Thoracic aorta (tissue), 2 donors: ENCODE measurements around the gene DSEL. TPM values are rescaled to one million over a fixed set of nuclear protein-coding genes. Genes with fewer than 3 reads are reported as not detected.

ENCODE experiments used
- ATAC-seq: fragments of 150-250 bp; one replicate; pipeline ENCODE4 v1.8.0; 2017; ENCODE audit warnings: low read depth; ENCODE audit not compliant: insufficient number of reproducible peaks, low FRiP score
- DNase-seq: peaks from one replicate; pipeline ENCODE4 v3.0.0-alpha.2; 2020; ENCODE audit warnings: low spot score
- H3K27ac ChIP-seq, 2 donors: fragments of 200-600 bp; sonication (generic); 1 replicate in 1 of 2; 2 replicates in 1 of 2; pipeline ENCODE4 v1.5.1; 2016; ENCODE audit warnings: mild to moderate bottlenecking in 2 of 2, moderate library complexity in 2 of 2
- H3K27me3 ChIP-seq: fragments of 200-600 bp; sonication (generic); replicated peaks from 2 replicates; pipeline ENCODE4 v1.6.0; 2016; ENCODE audit warnings: mild to moderate bottlenecking; ENCODE audit not compliant: insufficient read depth
- H3K36me3 ChIP-seq: fragments of 200-600 bp; sonication (generic); one replicate; pipeline ENCODE4 v1.5.1; 2016
- H3K4me1 ChIP-seq, 2 donors: fragments of 200-600 bp; sonication (generic); 1 replicate in 1 of 2; 2 replicates in 1 of 2; pipeline versions ENCODE4 v1.5.1 to v1.6.0; 2016; ENCODE audit warnings: low read depth in 2 of 2, mild to moderate bottlenecking in 1 of 2; ENCODE audit not compliant: control insufficient read depth in 1 of 2
- H3K4me3 ChIP-seq: fragments of 200-600 bp; sonication (generic); 2 replicates; pipeline ENCODE4 v1.5.1; 2016; ENCODE audit warnings: mild to moderate bottlenecking
- H3K9me3 ChIP-seq: fragments of 200-600 bp; sonication (generic); 2 replicates; pipeline ENCODE4 v1.5.1; 2016
- total RNA-seq, 2 donors: library from RNA; depleted of rRNA; stranded (reverse); fragments of >200 nt; gene quantifications; one replicate each; pipeline versions ENCODE4 v1.1.0 to v1.2.3, GENCODE V29; 2016
- TF ChIP-seq, protein P1 (sequence below): fragments of 200-600 bp; sonication (generic); IDR thresholded peaks from one replicate; pipeline ENCODE4 v1.5.1; 2019; ENCODE audit warnings: antibody characterized with exemption

The DSEL gene
- total RNA-seq, 2 donors from 2014 or later = 34.1 to 38.5 TPM

DNA sequence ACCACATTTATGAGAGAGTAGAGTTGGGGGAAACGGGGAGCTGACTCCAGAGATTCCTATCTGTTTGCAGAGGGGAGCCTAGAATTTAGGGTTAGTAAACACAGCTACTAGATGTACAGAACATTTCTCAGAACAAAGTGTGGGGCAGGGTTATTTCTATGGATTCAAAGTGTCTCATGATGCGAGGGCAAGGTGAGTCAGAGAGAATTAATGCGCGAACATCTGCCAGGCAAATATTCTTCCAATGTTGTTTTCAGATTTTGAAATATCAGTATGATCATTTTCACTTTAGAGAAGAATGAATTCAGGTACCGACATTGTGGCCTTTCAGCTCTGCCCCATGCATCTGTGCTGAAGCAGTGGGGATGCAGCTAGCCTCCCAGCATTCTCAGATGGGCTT is 2.0 kb upstream of the DSEL start:
- H3K9me3 ChIP-seq = no peaks in the 10 kb centered on the region
- peak overlapping the region; percentile 66 to 89 for H3K27ac ChIP-seq
- ATAC-seq (no peak), DNase-seq (no peak)
- no peaks in the 10 kb centered on the region for H3K36me3 ChIP-seq
- TF ChIP-seq, protein P1, sequence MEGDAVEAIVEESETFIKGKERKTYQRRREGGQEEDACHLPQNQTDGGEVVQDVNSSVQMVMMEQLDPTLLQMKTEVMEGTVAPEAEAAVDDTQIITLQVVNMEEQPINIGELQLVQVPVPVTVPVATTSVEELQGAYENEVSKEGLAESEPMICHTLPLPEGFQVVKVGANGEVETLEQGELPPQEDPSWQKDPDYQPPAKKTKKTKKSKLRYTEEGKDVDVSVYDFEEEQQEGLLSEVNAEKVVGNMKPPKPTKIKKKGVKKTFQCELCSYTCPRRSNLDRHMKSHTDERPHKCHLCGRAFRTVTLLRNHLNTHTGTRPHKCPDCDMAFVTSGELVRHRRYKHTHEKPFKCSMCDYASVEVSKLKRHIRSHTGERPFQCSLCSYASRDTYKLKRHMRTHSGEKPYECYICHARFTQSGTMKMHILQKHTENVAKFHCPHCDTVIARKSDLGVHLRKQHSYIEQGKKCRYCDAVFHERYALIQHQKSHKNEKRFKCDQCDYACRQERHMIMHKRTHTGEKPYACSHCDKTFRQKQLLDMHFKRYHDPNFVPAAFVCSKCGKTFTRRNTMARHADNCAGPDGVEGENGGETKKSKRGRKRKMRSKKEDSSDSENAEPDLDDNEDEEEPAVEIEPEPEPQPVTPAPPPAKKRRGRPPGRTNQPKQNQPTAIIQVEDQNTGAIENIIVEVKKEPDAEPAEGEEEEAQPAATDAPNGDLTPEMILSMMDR = no peak
- no peak overlapping the region for H3K4me3 ChIP-seq
- H3K27me3 ChIP-seq = no peaks in the 10 kb centered on the region
- H3K4me1 ChIP-seq = peaks cover 9 to 25% of the 10 kb centered on the region in 2 donors

DNA sequence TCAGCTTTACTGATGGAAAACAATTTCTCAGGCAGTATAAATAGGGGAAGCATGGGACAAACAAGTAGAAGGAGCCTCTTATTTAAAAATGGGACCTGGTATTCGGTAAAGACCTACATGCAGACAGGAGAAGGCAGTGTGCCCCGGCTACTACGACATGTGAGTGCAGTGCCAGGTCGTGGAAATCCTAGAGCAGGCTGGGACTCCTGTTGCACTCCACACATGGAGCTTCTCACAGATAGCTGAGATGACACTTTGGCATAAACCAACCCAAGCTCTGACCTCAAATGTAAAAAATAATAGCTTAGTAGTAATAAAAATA is 885 bp upstream of the DSEL start:
- no peaks in the 10 kb centered on the region for H3K9me3 ChIP-seq
- H3K4me1 ChIP-seq = peaks cover 9 to 25% of the 10 kb centered on the region in 2 donors
- DNase-seq (no peak), ATAC-seq (no peak)
- TF ChIP-seq, protein P1 = no peak
- peak overlapping the region; percentile 89 for H3K4me3 ChIP-seq
- peak overlapping the region; percentile 86 to 89 for H3K27ac ChIP-seq
- no peaks in the 10 kb centered on the region for H3K36me3 ChIP-seq
- H3K27me3 ChIP-seq = no peaks in the 10 kb centered on the region

DNA sequence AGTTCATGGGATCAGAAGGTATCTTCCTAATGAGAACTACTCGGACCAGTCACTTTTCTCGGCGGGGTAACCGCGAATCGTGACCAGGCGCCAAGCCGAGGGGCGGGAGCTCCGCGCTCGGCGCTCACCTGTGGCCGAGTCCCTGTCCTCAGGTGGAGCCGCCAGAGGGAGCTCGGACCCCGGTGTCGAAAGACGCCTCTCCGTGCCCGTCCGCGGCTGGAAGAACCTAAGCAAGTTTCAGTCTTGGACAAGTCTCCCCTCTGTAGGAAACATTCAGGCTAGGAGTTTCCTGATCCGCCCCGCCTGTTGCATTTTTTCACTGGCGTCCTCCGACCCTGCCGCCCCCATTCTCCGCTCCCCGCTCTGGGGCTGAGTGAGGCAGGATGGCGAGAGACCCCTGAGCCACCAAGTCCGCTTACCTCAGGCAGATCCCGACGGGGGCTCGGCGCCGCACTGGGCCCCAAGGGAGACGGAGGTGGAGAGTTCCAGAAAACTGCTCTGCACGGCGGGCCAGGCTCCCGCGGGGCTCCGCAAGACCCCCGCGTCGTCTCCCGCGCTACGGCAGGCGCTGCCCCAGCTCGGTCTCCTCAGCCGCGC is 480 bp downstream of the DSEL start:
- TF ChIP-seq, protein P1 = peak; percentile 62
- Histone ChIP-seq H3K9me3 (no peaks in the 10 kb centered on the region), H3K4me3 (peak overlapping the region; percentile 89), H3K27ac (peak overlapping the region; percentile 88 to 89), H3K27me3 (no peaks in the 10 kb centered on the region), H3K36me3 (no peaks in the 10 kb centered on the region), H3K4me1 (peaks cover 9 to 24% of the 10 kb centered on the region in 2 donors)
- ATAC-seq (peak; percentile 51), DNase-seq (peak; percentile 22)

DNA sequence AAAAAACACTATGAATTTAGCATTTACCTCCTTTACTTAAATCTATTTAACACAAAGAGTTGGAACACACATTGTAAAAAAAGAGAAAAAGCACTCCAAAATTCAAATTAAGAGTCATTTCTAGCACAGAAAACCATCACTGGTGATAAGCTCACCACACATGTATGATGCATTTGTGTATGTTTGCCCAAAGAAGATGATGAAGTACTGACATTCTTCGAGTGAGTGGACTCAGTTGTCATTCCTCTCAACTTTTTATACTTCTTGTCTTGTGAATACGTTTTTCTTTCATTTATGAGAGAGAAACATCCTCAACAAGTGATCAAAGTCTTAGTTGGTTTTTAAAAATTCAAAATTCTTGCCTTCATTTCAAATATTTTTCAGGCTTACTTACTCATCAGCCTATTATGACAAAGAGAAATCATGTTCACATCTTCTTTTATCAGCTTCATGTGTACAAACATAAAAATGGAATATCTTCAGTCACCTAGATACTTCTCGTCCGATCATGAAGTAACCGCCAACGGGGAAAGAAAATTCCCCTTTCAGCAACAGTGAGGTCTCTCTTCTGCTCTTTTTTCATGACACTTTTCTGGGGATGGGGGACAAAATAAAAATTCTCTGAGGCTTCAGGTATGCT is 1.5 kb downstream of the DSEL start:
- peaks cover 9 to 21% of the 10 kb centered on the region in 2 donors for H3K4me1 ChIP-seq
- TF ChIP-seq, protein P1 = no peak
- no peaks in the 10 kb centered on the region for H3K9me3 ChIP-seq
- H3K27ac ChIP-seq = peak overlapping the region in 1 of 2 donors; percentile 89
- no peak for ATAC-seq
- H3K36me3 ChIP-seq = no peaks in the 10 kb centered on the region
- peak overlapping the region; percentile 89 for H3K4me3 ChIP-seq
- H3K27me3 ChIP-seq = no peaks in the 10 kb centered on the region
- DNase-seq = no peak

DNA sequence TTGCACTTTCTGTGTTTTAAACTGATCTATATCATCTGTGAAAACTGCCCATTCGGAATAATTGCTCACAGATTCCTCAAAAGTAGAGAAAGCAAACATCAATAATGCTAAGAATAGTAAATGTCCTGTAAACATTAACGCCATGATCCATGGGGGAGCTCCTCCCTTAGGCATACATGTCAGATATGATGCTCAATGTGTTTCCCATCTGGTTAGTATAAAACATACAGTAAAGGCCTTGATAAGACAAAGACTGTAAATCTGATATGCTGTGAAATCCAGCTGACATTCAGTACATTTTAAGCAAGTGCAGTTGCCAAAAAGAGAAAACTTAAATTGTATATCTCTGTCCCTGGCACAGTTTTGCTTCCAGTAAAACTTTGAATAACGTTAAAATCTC is 2.1 kb downstream of the DSEL start:
- DNase-seq = no peak
- TF ChIP-seq, protein P1 = no peak
- Histone ChIP-seq H3K27ac (no peak overlapping the region), H3K9me3 (no peaks in the 10 kb centered on the region), H3K36me3 (no peaks in the 10 kb centered on the region), H3K4me1 (peaks cover 9 to 21% of the 10 kb centered on the region in 2 donors), H3K27me3 (no peaks in the 10 kb centered on the region), H3K4me3 (peak overlapping the region; percentile 89)
- ATAC-seq = no peak
